Esophagus muscularis mucosa (tissue), 4 donors: ENCODE data around the gene PBX3. TPM values are rescaled to one million over a fixed set of nuclear protein-coding genes. Genes with fewer than 3 reads are reported as not detected.

ENCODE experiments used
- DNase-seq: peaks from one replicate; pipeline ENCODE4 v3.0.0-alpha.2; 2017; ENCODE audit errors: extremely low spot score
- H3K27ac ChIP-seq, 4 donors: fragments of 200-600 bp; sonication (generic); replicated peaks in 1 of 4; 1 replicate in 3 of 4; 2 replicates in 1 of 4; pipeline ENCODE4 v1.5.1; 2016 to 2019; ENCODE audit warnings: mild to moderate bottlenecking in 1 of 4
- H3K27me3 ChIP-seq, 4 donors: fragments of 200-600 bp; sonication (generic); one replicate each; pipeline versions ENCODE4 v1.5.1 to v1.6.0; 2016 to 2019
- H3K36me3 ChIP-seq, 4 donors: fragments of 200-600 bp; sonication (generic); one replicate each; pipeline ENCODE4 v1.5.1; 2016 to 2019
- H3K4me1 ChIP-seq, 4 donors: fragments of 200-600 bp; sonication (generic); one replicate each; pipeline ENCODE4 v1.5.1; 2016 to 2019
- H3K4me3 ChIP-seq, 4 donors: fragments of 200-600 bp; sonication (generic); 1 replicate in 2 of 4; 2 replicates in 2 of 4; pipeline ENCODE4 v1.5.1; 2016 to 2019; ENCODE audit warnings: mild to moderate bottlenecking in 4 of 4, moderate library complexity in 1 of 4
- H3K9me3 ChIP-seq, 4 donors: fragments of 200-600 bp; sonication (generic); 1 replicate in 3 of 4; 2 replicates in 1 of 4; pipeline ENCODE4 v1.5.1; 2016 to 2019
- CTCF ChIP-seq, 3 experiments: fragments of 200-600 bp in 2 of 3; fragments of 450-650 bp in 1 of 3; sonication (generic) in 2 of 3; IDR thresholded peaks; one replicate each; pipeline ENCODE4 v1.5.1; 2017 to 2019; ENCODE audit warnings: antibody characterized with exemption in 3 of 3, mild to moderate bottlenecking in 2 of 3, moderate library complexity in 1 of 3
- EP300 ChIP-seq: sonication (generic); formaldehyde crosslinking; IDR thresholded peaks from one replicate; pipeline ENCODE4 v1.6.1; 2017; ENCODE audit warnings: antibody characterized with exemption
- POLR2A ChIP-seq: fragments of 450-650 bp; IDR thresholded peaks from one replicate; pipeline ENCODE4 v1.6.1; 2017; ENCODE audit warnings: antibody characterized with exemption, moderate library complexity, mild to moderate bottlenecking, low read depth
- POLR2AphosphoS5 ChIP-seq, 2 donors: sonication (generic); formaldehyde crosslinking; IDR thresholded peaks; one replicate each; pipeline ENCODE4 v1.6.1; 2017; ENCODE audit warnings: antibody characterized with exemption in 2 of 2
- WGBS: methylation state at CpG from one replicate; pipeline ENCODE4 v1.1.5; 2018; 5-methylcytosine and 5-hydroxymethylcytosine counted together
- intact Hi-C: fragments of 100-400 bp; cut with DNase I; formaldehyde crosslinking; loops from one replicate; pipeline ENCODE4 v1.15.1; 2023
- total RNA-seq, 4 donors: library from RNA; depleted of rRNA; stranded (reverse); fragments of >200 nt; gene quantifications; one replicate each; pipeline versions ENCODE4 v1.1.0 to v1.2.1, GENCODE V29; 2016

Gene PBX3
- total RNA-seq, 4 donors from 2014 or later, result 50.1 to 82.4 (median 54.3) TPM

DNA sequence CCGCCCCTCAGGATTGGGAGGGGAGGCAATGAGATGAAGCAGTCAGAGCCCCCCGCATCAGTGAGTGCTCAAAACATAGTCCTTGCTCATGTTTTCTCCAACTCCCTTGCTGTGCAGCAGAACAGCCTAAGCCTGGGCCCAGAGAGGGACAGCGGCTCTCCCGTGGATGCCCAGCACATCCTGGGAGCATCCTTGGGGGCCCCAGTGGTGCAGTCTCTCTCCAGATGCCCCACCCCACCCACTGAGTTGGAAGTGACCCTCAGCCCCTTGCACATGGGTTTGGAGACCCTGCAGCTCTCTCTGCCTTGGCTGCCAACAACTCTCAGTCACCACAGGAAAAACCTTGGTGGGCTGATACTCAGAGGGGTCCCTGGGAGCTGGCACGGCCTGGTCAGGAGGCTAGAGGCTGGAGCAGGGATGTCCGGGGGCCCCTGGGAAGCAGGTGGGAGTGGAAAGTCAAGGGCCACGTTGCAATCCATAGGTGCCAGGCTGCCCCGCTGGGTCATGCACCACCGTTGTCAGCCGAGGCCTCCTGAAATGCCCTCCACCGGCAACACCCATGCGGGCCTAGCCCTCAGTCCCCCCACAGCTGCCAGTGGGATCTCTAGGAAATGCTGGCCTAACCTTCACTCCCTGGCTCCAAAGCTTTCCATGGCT lies 242.5 kb downstream of the PBX3 start:
- DNase-seq, result no peak
- H3K9me3 ChIP-seq, result no peaks in the 10 kb centered on the region
- no peak overlapping the region for H3K4me3 ChIP-seq
- no peaks in the 10 kb centered on the region for H3K27me3 ChIP-seq
- intact Hi-C loops, result no loop called here
- no peaks in the 10 kb centered on the region for H3K4me1 ChIP-seq
- H3K36me3 ChIP-seq, result no peaks in the 10 kb centered on the region
- 89% methylated on average over 7 of the region's 12 CpGs for WGBS
- TF ChIP-seq CTCF (IDR thresholded peaks at IDR 0.05), result no peak
- H3K27ac ChIP-seq, result no peak overlapping the region

- Histone ChIP-seq H3K27ac (no peak overlapping the region), H3K36me3 (no peaks in the 10 kb centered on the region), H3K27me3 (peaks cover 0 to 4% (median 0%) of the 10 kb centered on the region in 4 donors), H3K9me3 (no peaks in the 10 kb centered on the region), H3K4me1 (no peaks in the 10 kb centered on the region), H3K4me3 (no peak overlapping the region)
- intact Hi-C loops, result no loop called here
- 95% methylated on average over 12 of the region's 16 CpGs for WGBS
- no peak for TF ChIP-seq POLR2A
- TF ChIP-seq EP300, result no peak
- TF ChIP-seq CTCF (IDR thresholded peaks at IDR 0.05), result no peak
- TF ChIP-seq POLR2AphosphoS5 (IDR thresholded peaks at IDR 0.05), result no peak
- no peak for DNase-seq
Measured at GRCh38 chr9:125990186-125990792, 243.1 kb downstream of the PBX3 start.

DNA sequence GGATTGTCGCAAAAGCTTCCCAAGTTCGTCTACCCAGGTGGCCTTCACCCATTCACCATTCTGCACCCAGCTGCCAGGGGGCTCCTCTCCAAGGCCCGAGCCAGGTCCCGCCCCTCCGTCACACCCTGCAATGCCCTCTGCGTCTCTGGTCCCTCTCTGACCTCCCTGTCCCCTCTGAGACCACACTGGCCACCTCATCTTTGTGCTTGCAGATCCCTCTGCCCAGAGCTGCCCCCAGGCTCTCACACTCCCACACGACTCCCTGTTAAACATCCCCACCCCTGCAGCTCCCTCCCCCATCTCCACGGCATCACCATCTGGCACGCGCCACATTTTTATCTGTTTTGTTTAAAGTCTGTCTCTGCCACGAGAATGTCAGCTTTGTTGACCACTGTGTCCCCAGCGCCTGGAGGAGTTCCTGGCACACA lies 243.6 kb downstream of the PBX3 start:
- no peaks in the 10 kb centered on the region for H3K4me1 ChIP-seq
- no peak overlapping the region for H3K27ac ChIP-seq
- TF ChIP-seq CTCF (IDR thresholded peaks at IDR 0.05) (no peak), POLR2AphosphoS5 (IDR thresholded peaks at IDR 0.05) (no peak), EP300 (no peak), POLR2A (no peak)
- DNase-seq, result no peak
- no peak overlapping the region for H3K4me3 ChIP-seq
- no peaks in the 10 kb centered on the region for H3K9me3 ChIP-seq
- H3K27me3 ChIP-seq, result peaks cover 0 to 9% (median 0%) of the 10 kb centered on the region in 4 donors
- 64% methylated on average over 12 of the region's 12 CpGs for WGBS
- no peaks in the 10 kb centered on the region for H3K36me3 ChIP-seq
- intact Hi-C loops, result no loop called here

- Histone ChIP-seq H3K9me3 (no peaks in the 10 kb centered on the region), H3K27ac (no peak overlapping the region), H3K4me1 (no peaks in the 10 kb centered on the region), H3K4me3 (no peak overlapping the region), H3K36me3 (no peaks in the 10 kb centered on the region), H3K27me3 (peaks cover 0 to 14% (median 0%) of the 10 kb centered on the region in 4 donors)
- TF ChIP-seq CTCF (IDR thresholded peaks at IDR 0.05) (no peak), EP300 (no peak), POLR2A (no peak), POLR2AphosphoS5 (IDR thresholded peaks at IDR 0.05) (no peak)
- no peak for DNase-seq
- WGBS, result 86% methylated on average over 11 of the region's 11 CpGs
- intact Hi-C loops, result no loop called here
Measured at GRCh38 chr9:125991886-125992529, 244.8 kb downstream of the PBX3 start.
